ENCODE results near the gene PRMT9. TPM values are rescaled to one million over a fixed set of nuclear protein-coding genes. Genes with fewer than 3 reads are reported as not detected.

The PRMT9 gene
- total and polyA plus RNA-seq, 9 donors = 6.8 to 29.2 (median 16.7) TPM

GRCh38 chr4:147678796-147679549 lies 5.0 kb downstream of the PRMT9 start:
- no peaks in the 10 kb centered on the region for H3K27me3 ChIP-seq
- intact Hi-C loops (cut with DNase I) = no loop called here
- TF ChIP-seq POLR2A (IDR thresholded peaks at IDR 0.05) (no peak), EP300 (IDR thresholded peaks at IDR 0.05) (no peak), CTCF (IDR thresholded peaks at IDR 0.05) (no peak)
- H3K27ac ChIP-seq = no peak overlapping the region
- H3K4me3 ChIP-seq = no peak overlapping the region
- 95 to 97% (median 95%) methylated on average over 12 of the region's 12 CpGs for WGBS, 3 donors
- H3K36me3 ChIP-seq = no peaks in the 10 kb centered on the region
- no peaks in the 10 kb centered on the region for H3K4me1 ChIP-seq (ENCODE audit: insufficient read depth)
- DNase-seq = no peak
- no peaks in the 10 kb centered on the region for H3K9me3 ChIP-seq

GRCh38 chr4:147678106-147678505 lies 5.9 kb downstream of the PRMT9 start:
- Histone ChIP-seq H3K36me3 (no peaks in the 10 kb centered on the region), H3K27me3 (no peaks in the 10 kb centered on the region), H3K4me3 (no peak overlapping the region), H3K27ac (no peak overlapping the region), H3K4me1 (ENCODE audit: insufficient read depth) (no peaks in the 10 kb centered on the region), H3K9me3 (no peaks in the 10 kb centered on the region)
- intact Hi-C loops (cut with DNase I) = no loop called here
- DNase-seq = no peak
- WGBS, 3 donors = 45 to 60% (median 50%) methylated on average over 5 of the region's 5 CpGs
- TF ChIP-seq POLR2A (IDR thresholded peaks at IDR 0.05) = no peak

GRCh38 chr4:147674496-147674895 lies 9.5 kb downstream of the PRMT9 start:
- WGBS, 3 donors = 98 to 100% (median 100%) methylated on average over 1 of the region's 1 CpG
- TF ChIP-seq EP300 (IDR thresholded peaks at IDR 0.05) (no peak), POLR2A (IDR thresholded peaks at IDR 0.05) (no peak), CTCF (IDR thresholded peaks at IDR 0.05) (no peak)
- no peak overlapping the region for H3K4me3 ChIP-seq

GRCh38 chr4:147674073-147674472 lies 9.9 kb downstream of the PRMT9 start:
- 88 to 94% (median 91%) methylated on average over 4 of the region's 4 CpGs for WGBS, 3 donors
- no peaks in the 10 kb centered on the region for H3K27me3 ChIP-seq
- H3K27ac ChIP-seq = no peak overlapping the region
- H3K4me3 ChIP-seq = no peak overlapping the region
- intact Hi-C loops (cut with DNase I) = no loop called here
- DNase-seq = no peak
- TF ChIP-seq EP300 (IDR thresholded peaks at IDR 0.05) (no peak), POLR2A (IDR thresholded peaks at IDR 0.05) (no peak), CTCF (IDR thresholded peaks at IDR 0.05) (no peak)
- H3K4me1 ChIP-seq (ENCODE audit: insufficient read depth) = no peaks in the 10 kb centered on the region
- H3K9me3 ChIP-seq = no peaks in the 10 kb centered on the region
- H3K36me3 ChIP-seq = no peaks in the 10 kb centered on the region

More at GRCh38 chr4:147674496-147674895, 9.5 kb downstream of the PRMT9 start:
- intact Hi-C loops (cut with DNase I) = no loop called here
- Histone ChIP-seq H3K27ac (no peak overlapping the region), H3K9me3 (no peaks in the 10 kb centered on the region), H3K36me3 (no peaks in the 10 kb centered on the region), H3K4me1 (ENCODE audit: insufficient read depth) (no peaks in the 10 kb centered on the region), H3K27me3 (no peaks in the 10 kb centered on the region)
- no peak for DNase-seq

GRCh38 chr4:147658501-147658900 lies 25.5 kb downstream of the PRMT9 start:
- no peaks in the 10 kb centered on the region for H3K27me3 ChIP-seq
- TF ChIP-seq CTCF (IDR thresholded peaks at IDR 0.05) (no peak), EP300 (IDR thresholded peaks at IDR 0.05) (no peak), POLR2A (IDR thresholded peaks at IDR 0.05) (no peak)
- H3K27ac ChIP-seq = no peak overlapping the region
- WGBS, 3 donors = 89 to 93% (median 90%) methylated on average over 4 of the region's 4 CpGs
- no peak overlapping the region for H3K4me3 ChIP-seq
- no peaks in the 10 kb centered on the region for H3K36me3 ChIP-seq
- no peaks in the 10 kb centered on the region for H3K9me3 ChIP-seq
- intact Hi-C loops (cut with DNase I) = no loop called here
- H3K4me1 ChIP-seq (ENCODE audit: insufficient read depth) = no peaks in the 10 kb centered on the region
- DNase-seq = no peak

Data from ovary (tissue), 9 donors.